HTERT RPE-1 (cell line): Measurements from ENCODE around the gene SBF2.

Experiments
- in situ Hi-C: fragments of 300-500 bp; cut with MboI; formaldehyde crosslinking; loops from 4 replicates; pipeline ENCODE4 v1.14.3; 2020; ENCODE audit warnings: low sequenced_read_pairs

The SBF2 gene

DNA sequence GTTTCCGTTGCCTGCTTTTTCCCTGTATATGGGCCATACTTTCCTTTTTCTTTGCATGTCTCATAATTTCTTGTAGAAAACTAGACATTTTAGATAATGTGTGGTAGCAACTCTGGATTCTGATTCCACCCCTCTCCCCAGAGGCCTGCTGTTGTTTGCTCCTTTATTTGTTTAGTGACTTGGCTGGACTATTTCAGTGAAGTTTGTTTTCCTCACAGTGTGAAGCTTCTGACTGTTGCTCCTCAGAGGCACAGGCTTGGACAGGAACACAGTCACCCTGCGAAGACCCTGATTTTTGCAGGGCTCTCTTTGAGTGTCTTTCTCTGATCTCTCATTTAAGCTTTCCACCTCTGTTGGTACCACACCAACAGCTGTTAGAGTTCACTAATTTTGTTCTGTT is 557.7 kb downstream of the SBF2 start:
- in situ Hi-C loops = no loop called here

GRCh38 chr11:9735919-9736318 is 558.1 kb downstream of the SBF2 start:
- in situ Hi-C loops = no loop called here

- in situ Hi-C loops = no loop called here
Measured at GRCh38 chr11:9735236-9735635, 558.8 kb downstream of the SBF2 start.

- in situ Hi-C loops = no loop called here
Measured at GRCh38 chr11:9733212-9733611, 560.8 kb downstream of the SBF2 start.

- in situ Hi-C loops = no loop called here
Measured at GRCh38 chr11:9732453-9732852, 561.6 kb downstream of the SBF2 start.

- in situ Hi-C loops = no loop called here
Measured at GRCh38 chr11:9731256-9731655, 562.8 kb downstream of the SBF2 start.
